Smooth muscle cell (in vitro differentiated cells): ENCODE results near the gene DCHS2. TPM values are rescaled to one million over a fixed set of nuclear protein-coding genes. Genes with fewer than 3 reads are reported as not detected.

Experiments
- DNase-seq: peaks from one replicate; lab custom pipeline; 2025; ENCODE audit not compliant: unreplicated experiment; lab: John Stamatoyannopoulos, UW
- H2AFZ ChIP-seq: fragments of 200-600 bp; sonication (generic); 2 replicates; pipeline ENCODE4 v1.6.0; 2016; ENCODE audit warnings: antibody characterized with exemption, low read depth, mild to moderate bottlenecking
- H3F3A ChIP-seq: fragments of 200-600 bp; sonication (generic); 2 replicates; pipeline ENCODE4 v1.6.0; 2017; ENCODE audit warnings: antibody characterized with exemption, low read depth
- H3K27ac ChIP-seq: fragments of 200-600 bp; sonication (generic); 2 replicates; pipeline ENCODE4 v1.5.1; 2016; ENCODE audit warnings: low read depth, mild to moderate bottlenecking
- H3K27me3 ChIP-seq: fragments of 200-600 bp; sonication (generic); 2 replicates; pipeline ENCODE4 v1.6.1; 2016; ENCODE audit warnings: low read depth, mild to moderate bottlenecking
- H3K36me3 ChIP-seq: fragments of 200-600 bp; sonication (generic); 2 replicates; pipeline ENCODE4 v1.5.1; 2016; ENCODE audit warnings: low read depth
- H3K4me1 ChIP-seq: fragments of 200-600 bp; sonication (generic); 2 replicates; pipeline ENCODE4 v1.5.1; 2016; ENCODE audit warnings: low read depth
- H3K4me2 ChIP-seq: fragments of 200-600 bp; sonication (generic); 2 replicates; pipeline ENCODE4 v1.6.0; 2016; ENCODE audit warnings: mild to moderate bottlenecking
- H3K4me3 ChIP-seq: fragments of 200-600 bp; sonication (generic); 2 replicates; pipeline ENCODE4 v1.5.1; 2016; ENCODE audit warnings: mild to moderate bottlenecking
- H3K79me2 ChIP-seq: fragments of 200-600 bp; sonication (generic); 2 replicates; pipeline ENCODE4 v1.6.0; 2016; ENCODE audit warnings: low read depth, mild to moderate bottlenecking
- H3K9ac ChIP-seq: fragments of 200-600 bp; sonication (generic); 2 replicates; pipeline ENCODE4 v1.6.0; 2016; ENCODE audit warnings: low read depth
- H3K9me3 ChIP-seq: fragments of 200-600 bp; sonication (generic); replicated peaks from 2 replicates; pipeline ENCODE4 v1.5.1; 2016; ENCODE audit warnings: low read depth
- H4K20me1 ChIP-seq: fragments of 200-600 bp; sonication (generic); 2 replicates; pipeline ENCODE4 v1.6.0; 2016; ENCODE audit warnings: low read depth
- CTCF ChIP-seq: fragments of 200-600 bp; sonication (generic); IDR thresholded peaks from 2 replicates; pipeline ENCODE4 v1.5.1; 2017; ENCODE audit warnings: borderline replicate concordance, mild to moderate bottlenecking, antibody characterized with exemption; ENCODE audit not compliant: insufficient read depth, poor library complexity, severe bottlenecking
- WGBS: methylation state at CpG from one replicate; pipeline ENCODE4 v1.1.7; 2016; ENCODE audit warnings: low lambda C conversion rate; 5-methylcytosine and 5-hydroxymethylcytosine counted together
- polyA plus RNA-seq: library from polyadenylated mRNA; unstranded; fragments of >200 nt; fragmentation: Nextera tagmentation; extraction: Ambion mirVana; gene quantifications from 2 replicates; pipeline ENCODE4 v1.2.1, GENCODE V29; 2016
- total RNA-seq: library from RNA; depleted of rRNA; stranded (reverse); fragments of >200 nt; gene quantifications from 2 replicates; pipeline ENCODE4 v1.2.3, GENCODE V29; 2014

DCHS2 gene
- total and polyA plus RNA-seq, 2 experiments from 2014 or later, result 0.45 to 1.3 TPM

GRCh38 chr4:154485127-154485773, 6.3 kb downstream of the DCHS2 start:
- H4K20me1 ChIP-seq, result no peaks in the 10 kb centered on the region
- no peaks in the 10 kb centered on the region for H3K4me1 ChIP-seq
- H3K79me2 ChIP-seq, result no peaks in the 10 kb centered on the region
- no peak overlapping the region for H3K4me2 ChIP-seq
- no peak overlapping the region for H3K4me3 ChIP-seq
- no peak overlapping the region for H3K9ac ChIP-seq
- no peak overlapping the region for H3K27ac ChIP-seq
- no peak overlapping the region for H2AFZ ChIP-seq
- no peaks in the 10 kb centered on the region for H3K9me3 ChIP-seq
- H3K36me3 ChIP-seq, result no peaks in the 10 kb centered on the region
- peaks cover 88% of the 10 kb centered on the region for H3K27me3 ChIP-seq
- DNase-seq, result no peak
- no peak for TF ChIP-seq CTCF
- no peaks in the 10 kb centered on the region for H3F3A ChIP-seq
- 61% methylated on average over 4 of the region's 4 CpGs for WGBS

GRCh38 chr4:154478547-154478946, 13.1 kb downstream of the DCHS2 start:
- Histone ChIP-seq H3F3A (no peaks in the 10 kb centered on the region), H3K27ac (no peak overlapping the region), H2AFZ (no peak overlapping the region), H3K36me3 (no peaks in the 10 kb centered on the region), H3K9me3 (no peaks in the 10 kb centered on the region), H3K4me2 (no peak overlapping the region), H3K4me1 (no peaks in the 10 kb centered on the region), H3K27me3 (peaks cover 29% of the 10 kb centered on the region), H3K79me2 (no peaks in the 10 kb centered on the region), H4K20me1 (no peaks in the 10 kb centered on the region), H3K4me3 (no peak overlapping the region), H3K9ac (no peak overlapping the region)
- WGBS, result 94% methylated on average over 4 of the region's 4 CpGs
- no peak for TF ChIP-seq CTCF
- no peak for DNase-seq

- no peak for TF ChIP-seq CTCF
- no peak overlapping the region for H3K27ac ChIP-seq
- no peak for DNase-seq
- H4K20me1 ChIP-seq, result no peaks in the 10 kb centered on the region
- H3K9ac ChIP-seq, result no peak overlapping the region
- no peak overlapping the region for H3K4me2 ChIP-seq
- 96% methylated on average over 2 of the region's 2 CpGs for WGBS
- H3F3A ChIP-seq, result no peaks in the 10 kb centered on the region
- H3K79me2 ChIP-seq, result no peaks in the 10 kb centered on the region
- peaks cover 25% of the 10 kb centered on the region for H3K27me3 ChIP-seq
- H3K9me3 ChIP-seq, result no peaks in the 10 kb centered on the region
- H3K4me3 ChIP-seq, result no peak overlapping the region
- no peaks in the 10 kb centered on the region for H3K4me1 ChIP-seq
- no peak overlapping the region for H2AFZ ChIP-seq
- no peaks in the 10 kb centered on the region for H3K36me3 ChIP-seq
Measured at GRCh38 chr4:154478128-154478527, 13.5 kb downstream of the DCHS2 start.

GRCh38 chr4:154476232-154476631, 15.4 kb downstream of the DCHS2 start:
- H3K4me3 ChIP-seq, result no peak overlapping the region
- no peaks in the 10 kb centered on the region for H4K20me1 ChIP-seq
- H3F3A ChIP-seq, result no peaks in the 10 kb centered on the region
- peaks cover 10% of the 10 kb centered on the region for H3K27me3 ChIP-seq
- H3K4me1 ChIP-seq, result no peaks in the 10 kb centered on the region
- no peak overlapping the region for H3K9ac ChIP-seq
- no peak overlapping the region for H3K4me2 ChIP-seq
- H3K9me3 ChIP-seq, result no peaks in the 10 kb centered on the region
- H3K27ac ChIP-seq, result no peak overlapping the region
- no peak for DNase-seq
- H3K36me3 ChIP-seq, result no peaks in the 10 kb centered on the region
- H3K79me2 ChIP-seq, result no peaks in the 10 kb centered on the region
- no peak overlapping the region for H2AFZ ChIP-seq
- 61% methylated on average over 1 of the region's 1 CpG for WGBS
- TF ChIP-seq CTCF, result no peak
